GM19467 (cell line): ENCODE results near the gene DHH.

Source experiments
- ATAC-seq: cut with Tn5 transposase; IDR thresholded peaks from one replicate; pipeline ENCODE4 v1.9.1; 2021; ENCODE audit warnings: mild to moderate bottlenecking, moderate library complexity; ENCODE audit not compliant: unreplicated experiment

DHH gene

GRCh38 chr12:49109641-49110463, 15.3 kb upstream of the DHH start:
- ATAC-seq: no peak

GRCh38 chr12:49108958-49109404, 14.4 kb upstream of the DHH start:
- ATAC-seq: no peak

DNA sequence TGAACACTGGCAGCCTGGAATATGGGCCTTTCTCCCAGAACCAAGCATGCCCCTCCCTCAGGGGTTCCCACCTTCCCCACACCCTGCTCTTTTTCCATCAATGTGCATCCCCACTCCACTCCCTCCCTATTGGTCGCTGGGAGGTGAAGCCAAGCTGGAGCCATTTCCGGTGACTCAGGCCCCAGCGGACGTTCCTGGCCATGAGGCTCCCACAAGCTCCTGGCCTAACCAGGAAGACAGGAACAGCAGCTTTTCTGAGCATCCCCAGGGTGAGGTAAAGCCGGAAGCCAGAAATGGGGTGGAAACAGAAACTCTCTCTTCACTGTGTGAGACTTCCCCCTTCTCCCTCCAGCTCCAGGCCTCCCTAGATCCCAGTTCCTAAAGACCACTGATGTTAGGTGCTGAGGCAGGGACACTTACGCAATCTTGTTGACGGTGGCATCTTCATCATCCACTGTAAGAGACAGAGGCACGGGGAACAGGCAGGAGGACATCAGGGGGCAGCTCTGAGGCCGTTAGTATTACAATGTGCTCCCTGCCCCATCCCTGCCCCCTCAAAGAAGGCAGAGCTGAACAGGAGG, 11.0 kb upstream of the DHH start:
- ATAC-seq: no peak

GRCh38 chr12:49104822-49105221, 10.2 kb upstream of the DHH start:
- no peak for ATAC-seq

DNA sequence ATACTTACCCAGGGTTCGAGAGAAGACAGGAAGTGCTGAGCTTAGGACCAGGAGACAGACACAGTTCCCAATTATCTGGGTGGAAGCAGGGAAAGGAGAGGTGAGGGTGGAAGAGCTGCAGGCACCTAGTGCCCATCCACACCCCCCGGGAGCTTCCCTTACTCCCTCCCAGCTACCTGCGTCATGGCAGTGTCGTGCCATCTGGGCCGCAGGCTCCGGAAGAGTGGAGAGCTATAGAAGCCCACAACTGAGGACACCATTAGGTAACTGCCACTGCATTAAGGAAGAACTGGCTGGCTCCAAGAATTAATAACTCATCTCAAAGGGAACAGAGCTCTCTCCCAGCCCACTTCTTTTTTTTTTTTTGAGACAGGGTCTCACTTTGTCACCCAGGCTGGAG, 5.8 kb upstream of the DHH start:
- no peak for ATAC-seq

DNA sequence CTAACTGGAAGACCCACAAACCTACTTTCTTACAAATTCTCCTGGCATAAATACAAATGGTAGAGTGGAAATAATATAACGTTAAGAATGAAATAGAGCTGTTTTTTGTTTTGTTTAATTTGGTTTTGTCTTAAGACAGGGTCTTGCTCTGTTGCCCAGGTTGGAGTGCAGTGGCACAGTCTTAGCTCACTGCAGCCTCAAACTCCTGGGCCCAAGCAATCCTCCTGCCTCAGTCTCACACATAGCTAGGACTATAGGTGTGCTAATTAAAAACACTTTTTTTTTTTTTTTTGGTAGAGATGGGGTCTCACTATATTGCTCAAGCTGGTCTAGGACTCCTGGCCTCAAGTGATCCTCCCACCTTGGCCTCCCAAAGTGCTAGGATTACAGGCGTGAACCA, 4.1 kb upstream of the DHH start:
- no peak for ATAC-seq

- ATAC-seq: no peak
Observed at GRCh38 chr12:49098035-49098451, 3.4 kb upstream of the DHH start.

DNA sequence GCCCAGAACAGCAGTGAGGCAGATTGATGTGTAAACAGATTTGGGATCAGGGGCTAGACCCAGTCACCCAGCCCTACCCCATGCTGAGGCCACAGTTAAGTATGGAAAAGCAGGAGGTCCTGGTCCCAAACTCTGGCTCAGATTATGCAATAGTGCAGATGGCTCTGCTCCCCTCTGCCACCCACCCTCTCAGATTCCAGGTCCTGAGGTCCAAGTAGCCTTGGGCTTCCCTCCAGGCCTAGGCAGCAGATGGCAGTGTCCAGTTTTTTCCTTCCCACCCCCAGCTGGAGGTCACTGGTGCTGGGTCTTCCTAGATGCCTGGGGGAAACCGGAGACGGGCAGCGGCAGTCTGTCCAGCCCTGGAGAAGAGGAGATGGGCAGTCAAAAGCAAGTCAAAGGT, 2.8 kb upstream of the DHH start:
- ATAC-seq: no peak

GRCh38 chr12:49094975-49095365, 369 bp upstream of the DHH start:
- no peak for ATAC-seq

- no peak for ATAC-seq
Observed at GRCh38 chr12:49093792-49094159, 825 bp downstream of the DHH start.

DNA sequence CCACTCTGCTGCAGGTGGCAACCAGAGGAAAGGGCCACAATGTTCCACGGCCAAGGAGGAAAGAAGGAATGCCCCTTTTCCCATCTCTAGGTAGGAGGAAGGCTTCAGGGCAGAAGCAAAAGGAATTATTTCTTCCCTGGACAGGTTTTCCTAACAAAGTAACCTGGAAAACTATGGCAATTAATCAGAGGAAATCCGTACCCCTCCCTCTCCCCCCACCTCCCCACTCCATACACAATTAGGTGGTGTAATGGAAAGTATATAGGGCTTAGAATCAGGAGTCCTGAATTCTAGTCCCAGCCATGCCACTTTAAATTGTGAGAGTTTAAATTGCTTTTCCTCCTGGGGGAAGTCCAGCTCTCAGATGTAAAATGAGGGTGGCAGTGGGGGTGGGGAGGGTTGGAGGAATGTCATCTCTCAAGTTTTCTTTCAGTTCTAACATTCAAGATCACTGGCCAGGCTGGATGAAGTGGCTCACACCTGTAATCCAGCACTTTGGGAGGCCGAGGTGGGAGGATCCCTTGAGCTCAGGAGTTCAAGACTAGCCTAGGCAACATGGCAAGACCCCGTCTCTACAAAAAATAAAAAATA, 1.7 kb downstream of the DHH start:
- ATAC-seq: no peak

GRCh38 chr12:49092086-49092815, 2.4 kb downstream of the DHH start:
- no peak for ATAC-seq

- ATAC-seq: no peak
Observed at GRCh38 chr12:49091836-49092085, 2.8 kb downstream of the DHH start.

DNA sequence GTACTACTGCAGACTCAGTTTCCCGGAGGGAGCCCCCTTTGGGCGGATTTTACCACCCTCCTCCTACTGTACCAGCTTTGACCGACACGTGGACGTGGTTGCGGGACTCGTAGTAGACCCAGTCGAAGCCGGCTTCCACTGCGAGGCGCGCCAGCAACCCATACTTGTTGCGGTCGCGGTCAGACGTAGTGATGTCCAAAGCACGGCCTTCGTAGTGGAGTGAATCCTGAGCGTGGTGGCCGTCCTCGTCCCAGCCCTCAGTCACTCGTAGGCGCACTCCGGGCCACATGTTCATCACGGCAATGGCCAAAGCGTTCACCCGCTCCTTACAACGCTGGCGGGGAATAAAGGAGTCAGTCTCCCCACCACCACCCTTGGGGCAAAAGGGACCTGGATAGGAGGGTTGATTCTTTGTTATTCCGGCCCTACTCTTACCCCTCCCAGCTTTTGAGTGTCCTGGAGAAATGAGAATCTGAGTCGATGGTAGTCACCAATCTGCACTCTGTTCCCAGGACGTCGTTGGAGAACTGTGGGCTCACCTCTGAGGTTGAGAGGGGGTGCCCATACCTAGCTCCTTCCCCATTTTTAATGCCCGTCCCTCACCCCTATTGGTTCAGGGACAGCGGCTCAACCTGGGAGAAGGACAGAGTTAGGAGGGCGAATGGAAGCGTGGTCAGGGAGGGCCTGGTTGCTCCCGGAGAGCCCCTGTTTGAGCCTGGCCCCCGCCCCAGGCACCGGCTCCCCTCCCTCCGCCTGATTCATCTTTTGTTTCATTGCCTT, 3.4 kb downstream of the DHH start:
- no peak for ATAC-seq

DNA sequence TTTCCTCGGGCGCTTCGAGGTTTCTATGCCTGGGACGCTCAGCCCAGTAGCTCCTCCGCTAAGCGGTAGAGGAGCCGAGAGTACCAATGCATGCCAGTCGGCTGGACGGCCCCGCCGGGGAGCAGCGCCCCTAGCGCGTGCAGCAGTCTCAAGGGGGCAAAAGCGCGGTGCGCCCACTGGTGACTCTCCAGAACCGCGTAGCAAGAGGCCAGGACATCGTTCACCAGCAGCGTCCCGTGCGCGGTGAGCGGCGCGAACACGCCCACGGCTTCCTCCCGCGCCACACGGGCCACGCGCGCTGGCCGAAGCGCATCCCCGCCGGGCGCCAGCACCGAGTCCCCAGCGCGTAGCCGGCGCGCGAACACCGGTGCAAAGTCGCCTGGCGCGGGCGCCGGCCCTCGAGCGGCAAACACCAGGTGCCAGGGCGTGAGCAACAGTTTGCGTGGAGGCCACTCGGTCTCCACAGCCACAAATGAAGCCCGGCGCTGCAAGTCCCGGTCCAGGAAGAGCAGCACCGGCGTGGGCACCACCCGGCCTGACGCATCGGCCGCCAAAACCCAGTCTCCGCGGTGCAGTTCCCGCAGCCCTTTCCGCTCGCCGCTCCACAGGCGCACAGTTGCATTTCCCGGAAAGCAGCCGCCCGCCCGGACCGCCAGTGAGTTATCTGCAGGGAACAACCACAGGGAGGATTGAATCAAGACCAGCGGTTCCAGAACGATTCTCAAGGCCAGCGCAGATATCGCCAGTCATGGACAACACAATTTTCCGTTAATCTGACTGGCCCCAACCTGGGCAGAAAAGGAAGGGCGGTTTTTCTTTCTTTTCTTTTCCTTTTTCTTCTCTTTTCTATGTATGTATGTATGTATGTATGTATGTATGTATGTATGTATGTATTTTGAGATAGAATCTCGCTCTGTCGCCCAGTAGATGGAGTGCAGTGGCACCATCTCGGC, 4.5 kb downstream of the DHH start:
- ATAC-seq: no peak

DNA sequence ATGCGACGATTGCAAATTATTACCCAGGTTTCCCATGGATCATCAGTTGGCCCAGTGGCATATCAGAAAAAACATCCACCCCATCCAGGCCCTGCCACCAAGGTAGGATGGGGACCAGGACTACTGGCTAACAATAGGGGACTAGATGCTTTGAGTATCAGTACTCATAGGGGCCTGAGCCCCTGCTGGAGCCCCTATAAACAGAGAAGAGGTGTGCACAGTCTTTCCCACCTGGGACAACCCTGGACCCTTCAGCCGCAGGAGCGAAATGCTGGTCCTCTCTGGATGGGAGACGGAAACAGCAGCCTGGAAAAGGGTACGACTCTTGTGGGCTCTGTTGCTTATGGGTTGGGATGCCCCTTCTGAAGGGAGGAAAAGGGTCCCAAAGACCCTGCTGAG, 5.7 kb downstream of the DHH start:
- ATAC-seq: no peak

DNA sequence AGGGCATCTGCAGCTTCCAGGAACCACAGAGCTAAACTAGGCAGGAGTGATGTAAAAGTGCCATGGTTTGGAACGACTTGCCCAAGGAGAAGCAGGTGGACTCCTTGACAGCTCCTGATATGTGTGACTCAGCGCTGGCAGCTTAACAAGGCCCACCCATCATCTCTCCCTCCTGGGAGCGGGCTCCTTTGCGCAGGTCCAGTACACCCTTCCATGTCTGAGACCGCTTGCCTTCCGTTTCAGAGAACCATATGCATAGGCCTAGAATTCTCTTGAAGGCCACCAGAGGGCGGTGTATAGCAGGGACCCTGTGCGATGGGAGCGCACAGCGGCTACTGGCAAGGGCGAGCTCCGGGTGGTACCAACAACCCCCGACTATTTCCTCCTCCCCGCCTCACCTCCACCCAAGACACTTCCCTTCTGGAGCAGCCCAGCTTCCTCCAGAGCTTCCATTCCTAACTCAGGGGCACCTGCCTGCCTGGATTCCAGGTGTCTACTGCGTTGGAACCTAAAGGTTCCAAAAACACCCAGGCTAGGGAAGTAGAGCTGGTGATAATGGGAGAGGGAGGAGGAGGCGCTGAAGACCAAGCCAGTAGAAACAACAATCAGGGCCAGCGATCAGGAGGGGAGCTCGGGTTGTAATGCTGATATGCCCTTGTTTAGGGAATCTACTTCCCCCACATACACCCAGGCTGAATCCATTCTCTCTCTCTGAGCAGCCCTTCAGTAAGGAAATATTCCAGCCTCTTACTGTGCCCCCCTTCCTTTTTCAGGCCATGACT, 6.3 kb downstream of the DHH start:
- peak; percentile 74 for ATAC-seq

- ATAC-seq: no peak
Observed at GRCh38 chr12:49086116-49086515, 8.5 kb downstream of the DHH start.

DNA sequence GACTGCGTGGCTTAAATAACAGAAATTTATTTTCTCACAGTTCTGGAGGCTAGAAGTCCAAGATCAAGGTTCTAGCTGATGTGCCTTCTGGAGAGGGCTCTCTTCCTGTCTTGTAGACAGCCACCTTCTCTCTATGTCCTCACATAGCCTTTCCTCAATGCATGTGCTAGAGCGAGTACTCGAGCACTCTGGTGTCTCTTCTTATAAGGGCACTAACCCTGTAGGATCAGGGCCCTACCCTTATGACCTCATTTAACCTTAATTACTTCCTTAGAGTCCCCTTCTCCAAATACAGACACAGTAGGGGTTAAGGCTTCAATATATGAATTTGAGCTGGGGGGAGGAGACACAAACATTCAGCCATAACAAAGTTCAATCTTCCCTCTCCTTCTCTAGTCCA, 10.2 kb downstream of the DHH start:
- no peak for ATAC-seq
